HEK293T (cell line): ENCODE results near the gene VSTM2L.

Source experiments
- CTCF ChIA-PET: fragments of 350-600 bp; formaldehyde crosslinking; extraction: SDS; loops from one replicate; lab custom pipeline; 2021; ENCODE audit warnings: antibody characterized with exemption, inconsistent platforms; lab: Yijun Ruan, JAX
- POLR2A ChIA-PET: fragments of 350-600 bp; formaldehyde crosslinking; extraction: SDS; loops from one replicate; lab custom pipeline; 2020; ENCODE audit warnings: antibody characterized with exemption, inconsistent platforms; lab: Yijun Ruan, JAX
- DNase-seq: peaks from one replicate; pipeline ENCODE4 v3.0.0; 2012; ENCODE audit warnings: mixed read lengths; ENCODE audit errors: extremely low spot score
- ARNT ChIP-seq: fragments of 450-650 bp; IDR thresholded peaks from 2 replicates; pipeline ENCODE4 v1.6.1; 2017; ENCODE audit warnings: mild to moderate bottlenecking
- BHLHE40 ChIP-seq: fragments of 450-650 bp; IDR thresholded peaks from 2 replicates; pipeline ENCODE4 v1.6.1; 2016; ENCODE audit warnings: mild to moderate bottlenecking, moderate library complexity, borderline replicate concordance
- CTBP1 ChIP-seq: fragments of 450-650 bp; IDR thresholded peaks from 2 replicates; pipeline ENCODE4 v1.6.1; 2016; ENCODE audit warnings: borderline replicate concordance
- ELF4 ChIP-seq: fragments of 450-650 bp; IDR thresholded peaks from 2 replicates; pipeline ENCODE4 v1.6.1; 2017; ENCODE audit warnings: antibody characterized with exemption
- FOXA1 ChIP-seq: fragments of 450-650 bp; IDR thresholded peaks from 2 replicates; pipeline ENCODE4 v1.6.1; 2016; ENCODE audit warnings: mild to moderate bottlenecking
- FOXK2 ChIP-seq: fragments of 450-650 bp; IDR thresholded peaks from 2 replicates; pipeline ENCODE4 v1.6.1; 2016; ENCODE audit warnings: mild to moderate bottlenecking
- FOXM1 ChIP-seq: fragments of 450-650 bp; IDR thresholded peaks from 2 replicates; pipeline ENCODE4 v1.6.1; 2017; ENCODE audit warnings: mild to moderate bottlenecking, borderline replicate concordance
- HDGF ChIP-seq: fragments of 450-650 bp; IDR thresholded peaks from 2 replicates; pipeline ENCODE4 v1.6.1; 2017; ENCODE audit warnings: antibody characterized with exemption, borderline replicate concordance
- L3MBTL2 ChIP-seq: fragments of 450-650 bp; conservative IDR thresholded peaks from 2 replicates; pipeline ENCODE4 v1.6.1; 2016; ENCODE audit warnings: mild to moderate bottlenecking
- LEF1 ChIP-seq: fragments of 450-650 bp; IDR thresholded peaks from 2 replicates; pipeline ENCODE4 v1.6.1; 2017; ENCODE audit warnings: mild to moderate bottlenecking, borderline replicate concordance
- NFRKB ChIP-seq: fragments of 450-650 bp; IDR thresholded peaks from 2 replicates; pipeline ENCODE4 v1.6.1; 2016; ENCODE audit warnings: mild to moderate bottlenecking, moderate library complexity
- SP1 ChIP-seq: fragments of 450-650 bp; IDR thresholded peaks from 2 replicates; pipeline ENCODE4 v1.6.1; 2017
- SUZ12 ChIP-seq: fragments of 450-650 bp; IDR thresholded peaks from 2 replicates; pipeline ENCODE4 v1.6.1; 2016; ENCODE audit warnings: mild to moderate bottlenecking
- TARDBP ChIP-seq: fragments of 450-650 bp; IDR thresholded peaks from 2 replicates; pipeline ENCODE4 v1.6.1; 2016
- ZNF384 ChIP-seq: fragments of 450-650 bp; IDR thresholded peaks from 2 replicates; pipeline ENCODE4 v1.6.1; 2016
- TF ChIP-seq, protein P1 (sequence below): fragments of 450-650 bp; IDR thresholded peaks from 2 replicates; pipeline ENCODE4 v1.6.1; 2016

VSTM2L gene

GRCh38 chr20:37871751-37872150, 31.2 kb upstream of the VSTM2L start:
- ChIA-PET CTCF (no interaction called here), POLR2A (no interaction called here)
- DNase-seq = no peak
- TF ChIP-seq SUZ12 = no peak
- no peak for TF ChIP-seq TARDBP
- no peak for TF ChIP-seq FOXK2
- no peak for TF ChIP-seq L3MBTL2
- TF ChIP-seq ZNF384 = no peak
- TF ChIP-seq ARNT = no peak
- TF ChIP-seq SP1 = no peak
- TF ChIP-seq ELF4 = no peak
- no peak for TF ChIP-seq FOXA1
- no peak for TF ChIP-seq NFRKB
- TF ChIP-seq FOXM1 = no peak
- no peak for TF ChIP-seq BHLHE40

DNA sequence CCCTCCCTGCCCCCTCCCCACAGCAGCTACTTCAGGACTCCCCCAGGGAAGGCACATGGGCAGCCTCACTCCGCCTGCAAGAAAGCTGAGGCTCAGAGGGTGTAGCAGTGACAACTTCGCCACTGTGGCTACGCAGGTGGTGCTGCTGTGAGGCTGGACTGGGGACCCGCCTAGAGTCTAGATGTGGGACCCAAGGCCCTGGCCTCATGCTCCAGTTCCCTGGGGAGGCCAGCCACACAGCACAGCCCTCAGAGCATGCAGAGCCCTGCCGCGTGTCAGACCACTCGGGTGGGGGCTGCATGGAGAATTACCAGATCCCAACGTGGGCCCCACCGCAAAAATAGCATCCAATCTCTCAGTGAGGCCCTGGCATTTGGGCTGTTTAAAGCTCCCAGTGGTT, 30.8 kb upstream of the VSTM2L start:
- ChIA-PET CTCF (no interaction called here), POLR2A (no interaction called here)
- no peak for DNase-seq
- TF ChIP-seq L3MBTL2 (no peak), ELF4 (no peak), FOXM1 (no peak), CTBP1 (no peak), BHLHE40 (no peak)

DNA sequence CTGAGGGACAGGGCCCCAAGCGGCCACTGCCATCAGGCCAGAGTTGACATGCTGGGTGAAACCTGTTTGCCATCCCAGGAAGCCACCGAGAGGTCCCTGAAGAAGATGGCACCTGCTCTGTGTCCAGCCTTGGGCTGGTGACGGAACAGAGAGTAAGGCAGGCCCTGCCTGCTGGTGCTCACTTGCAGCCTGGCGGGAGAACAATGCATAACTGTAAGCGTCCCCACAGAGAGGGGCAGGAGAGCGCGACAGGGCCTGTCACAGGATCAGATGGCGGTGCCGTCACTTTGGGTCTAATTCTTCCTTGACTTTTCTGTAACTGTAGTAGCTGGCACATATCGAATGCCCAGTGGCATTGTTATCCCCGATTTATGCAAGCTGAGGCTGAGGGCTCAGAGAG, 29.0 kb upstream of the VSTM2L start:
- ChIA-PET CTCF (no interaction called here), POLR2A (no interaction called here)
- TF ChIP-seq CTBP1 = no peak
- TF ChIP-seq, protein P1, sequence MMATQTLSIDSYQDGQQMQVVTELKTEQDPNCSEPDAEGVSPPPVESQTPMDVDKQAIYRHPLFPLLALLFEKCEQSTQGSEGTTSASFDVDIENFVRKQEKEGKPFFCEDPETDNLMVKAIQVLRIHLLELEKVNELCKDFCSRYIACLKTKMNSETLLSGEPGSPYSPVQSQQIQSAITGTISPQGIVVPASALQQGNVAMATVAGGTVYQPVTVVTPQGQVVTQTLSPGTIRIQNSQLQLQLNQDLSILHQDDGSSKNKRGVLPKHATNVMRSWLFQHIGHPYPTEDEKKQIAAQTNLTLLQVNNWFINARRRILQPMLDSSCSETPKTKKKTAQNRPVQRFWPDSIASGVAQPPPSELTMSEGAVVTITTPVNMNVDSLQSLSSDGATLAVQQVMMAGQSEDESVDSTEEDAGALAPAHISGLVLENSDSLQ = no peak
- TF ChIP-seq FOXM1 = no peak
- TF ChIP-seq SP1 = no peak
- no peak for TF ChIP-seq BHLHE40
- DNase-seq = no peak

GRCh38 chr20:37875460-37876175, 27.3 kb upstream of the VSTM2L start:
- DNase-seq = no peak
- TF ChIP-seq ELF4 (no peak), FOXA1 (no peak), BHLHE40 (no peak), FOXM1 (no peak), FOXK2 (no peak), SP1 (no peak)
- POLR2A ChIA-PET = no interaction called here
- CTCF ChIA-PET = no interaction called here

- ChIA-PET POLR2A (no interaction called here), CTCF (no interaction called here)
- no peak for DNase-seq
- TF ChIP-seq SUZ12 (no peak), FOXM1 (no peak), NFRKB (no peak), HDGF (no peak), ARNT (no peak), ELF4 (no peak), FOXA1 (no peak), L3MBTL2 (no peak), ZNF384 (no peak), FOXK2 (no peak), LEF1 (no peak), CTBP1 (no peak)
These were observed 26.1 kb upstream of the VSTM2L start for GRCh38 chr20:37876863-37877262.

DNA sequence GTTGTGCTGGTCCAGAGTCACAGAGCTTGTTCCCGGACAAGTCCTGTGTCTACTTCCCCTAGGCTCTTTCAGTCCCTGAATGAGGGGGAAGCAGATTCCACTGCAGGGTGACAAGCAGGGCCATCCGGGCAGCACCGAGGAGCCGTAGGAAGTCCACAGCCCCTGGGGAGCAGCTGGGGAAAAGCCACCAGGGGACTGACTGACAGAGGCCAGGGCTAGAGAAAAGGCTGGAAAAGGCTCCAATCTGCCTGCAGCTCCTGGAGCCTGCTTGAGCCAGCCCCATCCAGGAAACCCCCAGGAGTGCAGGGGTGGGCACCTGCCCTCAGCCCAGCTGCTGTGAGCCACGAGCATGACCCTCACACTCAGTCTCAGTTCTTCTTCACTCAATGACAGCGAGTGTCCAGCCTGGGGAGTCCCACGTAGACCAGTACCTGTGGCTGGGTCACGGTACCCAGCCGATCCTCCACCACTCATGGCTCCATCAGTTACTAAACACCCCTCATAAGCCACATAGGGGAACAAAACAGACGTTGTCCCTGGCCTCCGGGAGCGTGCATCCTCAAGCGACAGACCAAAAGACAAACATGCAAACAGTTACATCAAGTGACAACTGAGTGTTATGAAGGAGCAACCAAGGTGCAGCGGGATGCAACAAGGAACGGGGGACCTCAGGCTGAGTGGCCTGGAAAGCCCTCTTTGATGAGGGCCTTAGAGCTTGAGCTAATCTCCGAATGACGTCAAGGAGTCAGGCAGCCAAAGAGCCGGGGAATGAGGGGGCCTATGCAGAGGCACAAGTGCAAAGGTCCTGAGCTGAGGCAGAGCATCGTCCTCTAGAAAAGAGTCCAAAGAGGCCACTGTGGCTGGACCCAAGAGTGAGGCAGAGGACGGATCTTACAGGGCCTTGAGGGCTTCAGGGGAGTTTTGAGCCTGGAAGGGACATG, 24.8 kb upstream of the VSTM2L start:
- no peak for DNase-seq
- CTCF ChIA-PET = no interaction called here
- POLR2A ChIA-PET = no interaction called here
- TF ChIP-seq FOXA1 (no peak), L3MBTL2 (no peak), HDGF (no peak), TARDBP (no peak), ARNT (no peak), FOXM1 (no peak), ELF4 (no peak), ZNF384 (no peak), FOXK2 (no peak)
- TF ChIP-seq, protein P1 = no peak
